NCI-H2196 (cell line): Measurements from ENCODE around the gene PLXNA4.
A peak's percentile ranks its signal among the peaks of the same experiment; 100 is the strongest.

ENCODE experiments used
- DNase-seq: peaks from one replicate; lab custom pipeline; 2025; ENCODE audit not compliant: unreplicated experiment; lab: John Stamatoyannopoulos, UW

PLXNA4 gene

GRCh38 chr7:132592936-132593335, 16.7 kb upstream of the PLXNA4 start:
- DNase-seq, result no peak

- DNase-seq, result no peak
Observed at GRCh38 chr7:132592231-132592920, 16.1 kb upstream of the PLXNA4 start.

GRCh38 chr7:132590162-132590561, 13.9 kb upstream of the PLXNA4 start:
- DNase-seq, result no peak

GRCh38 chr7:132588596-132588995, 12.3 kb upstream of the PLXNA4 start:
- DNase-seq, result no peak

GRCh38 chr7:132584796-132585494, 8.7 kb upstream of the PLXNA4 start:
- DNase-seq, result no peak

- DNase-seq, result no peak
Observed at GRCh38 chr7:132581431-132581830, 5.2 kb upstream of the PLXNA4 start.

- peak; percentile 69 for DNase-seq
Observed at GRCh38 chr7:132580717-132581285, 4.5 kb upstream of the PLXNA4 start.

GRCh38 chr7:132580277-132580676, 4.0 kb upstream of the PLXNA4 start:
- peak; percentile 17 for DNase-seq

GRCh38 chr7:132579260-132579899, 3.1 kb upstream of the PLXNA4 start:
- DNase-seq, result no peak

- DNase-seq, result no peak
Observed at GRCh38 chr7:132578826-132579225, 2.6 kb upstream of the PLXNA4 start.

- DNase-seq, result no peak
Observed at GRCh38 chr7:132578050-132578370, 1.7 kb upstream of the PLXNA4 start.

GRCh38 chr7:132577206-132578049, 1.2 kb upstream of the PLXNA4 start:
- DNase-seq, result peak; percentile 58

- DNase-seq, result no peak
Observed at GRCh38 chr7:132576721-132577085, 433 bp upstream of the PLXNA4 start.

GRCh38 chr7:132575419-132575981, 770 bp downstream of the PLXNA4 start:
- peak; percentile 13 for DNase-seq

- no peak for DNase-seq
Observed at GRCh38 chr7:132574223-132574622, 2.0 kb downstream of the PLXNA4 start.

GRCh38 chr7:132573251-132573955, 2.9 kb downstream of the PLXNA4 start:
- DNase-seq, result no peak

- DNase-seq, result no peak
Observed at GRCh38 chr7:132572526-132572925, 3.7 kb downstream of the PLXNA4 start.

- DNase-seq, result no peak
Observed at GRCh38 chr7:132571970-132572369, 4.3 kb downstream of the PLXNA4 start.

GRCh38 chr7:132569884-132570614, 6.2 kb downstream of the PLXNA4 start:
- no peak for DNase-seq

GRCh38 chr7:132568962-132569361, 7.3 kb downstream of the PLXNA4 start:
- no peak for DNase-seq
